Testis (tissue), 3 donors: ENCODE data around the gene ELP2. TPM values are rescaled to one million over a fixed set of nuclear protein-coding genes. Genes with fewer than 3 reads are reported as not detected.
"Not testable (repeated sequence)": the region's sequence is repeated elsewhere in the genome, so short reads cannot be mapped to it uniquely, and the experiment has no call there.

Source experiments
- DNase-seq: peaks from one replicate; pipeline ENCODE4 v3.0.0-alpha.2; 2019
- H3K27ac ChIP-seq, 2 donors: fragments of 200-600 bp; sonication (generic); one replicate each; pipeline ENCODE4 v1.5.1; 2019
- H3K27me3 ChIP-seq: fragments of 200-600 bp; sonication (generic); one replicate; pipeline ENCODE4 v1.5.1; 2019
- H3K36me3 ChIP-seq: fragments of 200-600 bp; sonication (generic); one replicate; pipeline ENCODE4 v1.5.1; 2017; ENCODE audit warnings: low read depth; ENCODE audit errors: missing control alignments
- H3K4me1 ChIP-seq: fragments of 200-600 bp; sonication (generic); one replicate; pipeline ENCODE4 v1.5.1; 2019
- H3K4me3 ChIP-seq, 2 donors: fragments of 200-600 bp; sonication (generic); one replicate each; pipeline ENCODE4 v1.5.1; 2017 to 2019
- H3K9me3 ChIP-seq: fragments of 200-600 bp; sonication (generic); one replicate; pipeline ENCODE4 v1.5.1; 2017
- CTCF ChIP-seq, 3 experiments: fragments of 450-650 bp in 2 of 3; fragments of 200-600 bp in 1 of 3; sonication (generic) in 1 of 3; IDR thresholded peaks; one replicate each; pipeline ENCODE4 v1.5.1; 2016 to 2019; ENCODE audit warnings: antibody characterized with exemption in 3 of 3, mild to moderate bottlenecking in 2 of 3, moderate library complexity in 1 of 3
- POLR2A ChIP-seq: fragments of 450-650 bp; IDR thresholded peaks from one replicate; pipeline ENCODE4 v1.6.1; 2017; ENCODE audit warnings: antibody characterized with exemption, mild to moderate bottlenecking, moderate library complexity
- WGBS, 2 donors: methylation state at CpG; one replicate each; pipeline ENCODE4 v1.1.5; 2018; 5-methylcytosine and 5-hydroxymethylcytosine counted together
- intact Hi-C: fragments of 100-400 bp; cut with DNase I; formaldehyde crosslinking; loops from one replicate; pipeline ENCODE4 v1.15.1; 2023; ENCODE audit warnings: low total_unique reads
- polyA plus RNA-seq: library from polyadenylated mRNA; stranded (reverse); fragments of 350-450 nt; fragmentation: Illumina TruSeq; extraction: RNeasy Lipid Tissue Mini Kit (QIAGEN cat#74804); gene quantifications from one replicate; pipeline ENCODE4 v1.2.3, GENCODE V29; 2014; ENCODE audit warnings: low read depth, low replicate concordance; ENCODE audit not compliant: insufficient read depth
- total RNA-seq, 2 donors: library from RNA; depleted of rRNA; stranded (reverse); fragments of >200 nt; gene quantifications; one replicate each; pipeline ENCODE4 v1.2.3, GENCODE V29; 2016

ELP2 gene
- total and polyA plus RNA-seq, 3 donors from 2014 or later = 81.0 to 95.2 (median 94.8) TPM

DNA sequence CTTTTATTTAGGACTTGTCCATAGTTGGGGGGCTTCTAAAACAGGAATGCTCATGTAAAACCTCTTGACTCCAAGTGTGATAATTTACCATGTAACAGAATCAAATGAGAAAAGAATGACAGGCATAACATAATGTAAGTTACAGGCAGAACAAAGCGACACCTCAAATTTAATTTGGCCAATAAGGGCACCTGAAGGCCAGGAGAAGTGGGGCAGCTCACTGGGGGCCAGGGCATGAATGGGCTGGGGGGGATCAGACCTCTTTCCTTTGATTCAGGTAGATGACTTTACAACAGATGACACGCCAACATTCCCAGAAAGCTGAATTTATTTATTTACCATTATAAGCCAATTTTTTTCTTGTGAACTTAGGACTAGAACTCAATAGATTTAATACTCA, 72.1 kb downstream of the ELP2 start:
- WGBS, 2 donors = 98% methylated on average over 2 of the region's 2 CpGs

DNA sequence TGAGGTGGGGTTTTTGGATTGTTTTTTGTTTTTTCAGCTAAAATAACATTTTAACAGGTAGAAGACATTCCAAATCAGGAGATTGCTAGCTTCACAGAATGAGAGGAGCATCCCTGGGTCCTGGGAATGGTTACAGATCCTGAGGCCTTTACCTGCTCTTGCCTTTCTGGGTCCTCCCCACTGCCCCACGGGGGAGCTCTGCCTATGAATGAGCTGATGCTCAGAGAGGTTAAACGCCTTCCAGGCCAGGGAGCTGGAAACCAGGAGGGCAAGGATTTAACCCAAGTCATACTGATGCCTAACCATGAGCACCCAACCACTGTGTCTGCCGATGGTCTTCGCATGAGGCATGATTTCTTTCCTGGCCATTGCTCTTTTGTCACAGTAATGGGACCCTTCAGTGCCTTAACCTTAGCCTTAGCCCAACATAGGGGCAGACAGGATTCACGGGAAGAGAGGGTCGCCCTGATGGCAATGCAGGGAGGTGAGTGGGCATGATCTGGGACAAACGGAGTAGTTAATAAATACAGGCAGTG, 73.7 kb downstream of the ELP2 start:
- H3K4me1 ChIP-seq = no peaks in the 10 kb centered on the region
- H3K4me3 ChIP-seq = no peak overlapping the region
- WGBS, 2 donors = 82 to 89% methylated on average over 5 to 7 of the region's 7 CpGs
- TF ChIP-seq CTCF (IDR thresholded peaks at IDR 0.05) (no peak), POLR2A (no peak)
- H3K9me3 ChIP-seq = no peaks in the 10 kb centered on the region
- intact Hi-C loops = no loop called here
- no peak overlapping the region for H3K27ac ChIP-seq
- no peaks in the 10 kb centered on the region for H3K27me3 ChIP-seq
- DNase-seq = no peak
- H3K36me3 ChIP-seq = no peaks in the 10 kb centered on the region

More for the DNA sequence above, 72.1 kb downstream of the ELP2 start:
- Histone ChIP-seq H3K9me3 (no peaks in the 10 kb centered on the region), H3K4me1 (no peaks in the 10 kb centered on the region), H3K4me3 (no peak overlapping the region), H3K27me3 (no peaks in the 10 kb centered on the region), H3K36me3 (no peaks in the 10 kb centered on the region), H3K27ac (no peak overlapping the region)
- no peak for TF ChIP-seq POLR2A
- DNase-seq = no peak
- intact Hi-C loops = no loop called here

GRCh38 chr18:36205166-36205565, 75.5 kb downstream of the ELP2 start:
- Histone ChIP-seq H3K27me3 (no peaks in the 10 kb centered on the region), H3K4me3 (no peak overlapping the region), H3K36me3 (no peaks in the 10 kb centered on the region), H3K9me3 (no peaks in the 10 kb centered on the region), H3K4me1 (no peaks in the 10 kb centered on the region), H3K27ac (no peak overlapping the region)
- no peak for DNase-seq
- WGBS, 2 donors = 88 to 92% methylated on average over 4 of the region's 4 CpGs
- TF ChIP-seq POLR2A (no peak), CTCF (IDR thresholded peaks at IDR 0.05) (no peak)
- intact Hi-C loops = no loop called here

DNA sequence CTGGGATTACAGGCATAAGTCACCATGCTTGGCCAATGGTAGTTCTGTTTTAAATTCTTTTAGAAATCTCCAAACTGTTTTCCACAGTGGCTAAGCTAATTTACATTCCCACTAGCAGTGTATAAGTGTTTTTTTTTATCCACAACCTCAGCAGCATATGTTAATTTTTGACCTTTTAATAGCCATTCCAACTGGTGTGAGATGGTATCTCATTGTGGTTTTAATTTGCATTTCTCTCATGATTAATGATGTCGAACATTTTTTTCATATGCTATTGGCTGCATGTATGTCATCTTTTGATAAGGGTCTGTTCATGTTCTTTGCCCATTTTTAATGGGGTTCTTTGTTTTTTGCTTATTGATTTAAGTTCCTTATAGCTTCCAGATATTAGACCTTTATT, 77.6 kb downstream of the ELP2 start:
- intact Hi-C loops = no loop called here

GRCh38 chr18:36207969-36208368, 78.3 kb downstream of the ELP2 start:
- peaks cover 11% of the 10 kb centered on the region for H3K4me1 ChIP-seq
- DNase-seq, intact Hi-C loops, H3K27me3 ChIP-seq, H3K36me3 ChIP-seq, H3K9me3 ChIP-seq, H3K4me3 ChIP-seq, H3K27ac ChIP-seq: not testable (repeated sequence)
- WGBS, 2 donors = 93 to 97% methylated on average over 2 of the region's 2 CpGs

More for the DNA sequence above, 77.6 kb downstream of the ELP2 start:
- Histone ChIP-seq H3K36me3 (no peaks in the 10 kb centered on the region), H3K27me3 (no peaks in the 10 kb centered on the region), H3K4me1 (peaks cover 5% of the 10 kb centered on the region), H3K9me3 (no peaks in the 10 kb centered on the region), H3K4me3 (no peak overlapping the region), H3K27ac (no peak overlapping the region)
- WGBS, 2 donors = 89 to 95% methylated on average over 1 of the region's 1 CpG
- DNase-seq = no peak
- no peak for TF ChIP-seq CTCF (IDR thresholded peaks at IDR 0.05)
- no peak for TF ChIP-seq POLR2A

DNA sequence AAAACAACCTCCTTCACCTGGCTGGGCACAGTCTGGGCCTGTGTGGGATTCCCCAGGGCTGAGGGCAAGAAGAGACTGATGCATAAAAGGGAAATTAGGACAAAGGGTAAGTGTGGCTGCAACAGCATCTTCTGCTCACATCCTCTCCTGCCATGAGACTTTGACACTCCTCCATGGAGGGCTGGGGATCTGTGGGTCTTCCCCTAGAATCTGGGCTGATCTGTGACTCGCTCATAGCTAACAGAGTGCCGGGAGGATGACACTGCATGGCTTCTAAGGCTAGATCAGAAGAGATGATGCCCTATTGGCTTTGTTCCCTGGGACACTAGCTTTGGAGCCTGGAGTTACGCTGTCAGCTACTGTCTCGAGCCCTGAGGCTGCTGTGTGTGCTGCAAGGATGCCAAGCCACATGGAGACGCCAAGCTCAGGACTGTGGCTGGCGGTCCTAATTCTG, 81.9 kb downstream of the ELP2 start:
- no peak for DNase-seq

More for the DNA sequence above, 81.9 kb downstream of the ELP2 start:
- intact Hi-C loops = no loop called here
- TF ChIP-seq CTCF (IDR thresholded peaks at IDR 0.05) = no peak
- no peak for TF ChIP-seq POLR2A
- no peak overlapping the region for H3K4me3 ChIP-seq
- WGBS, 2 donors = 59 to 86% methylated on average over 2 to 6 of the region's 6 CpGs
- no peak overlapping the region for H3K27ac ChIP-seq
- no peaks in the 10 kb centered on the region for H3K27me3 ChIP-seq
- H3K36me3 ChIP-seq = no peaks in the 10 kb centered on the region
- H3K4me1 ChIP-seq = peaks cover 15% of the 10 kb centered on the region
- no peaks in the 10 kb centered on the region for H3K9me3 ChIP-seq
